Colonic mucosa (tissue), 4 donors: ENCODE data around the gene RCAN1. TPM values are rescaled to one million over a fixed set of nuclear protein-coding genes. Genes with fewer than 3 reads are reported as not detected.

Experiments
- DNase-seq: peaks from one replicate; pipeline ENCODE4 v3.0.0-alpha.2; 2020
- H3K27ac ChIP-seq: fragments of 200-600 bp; one replicate; pipeline ENCODE4 v1.8.0; 2021
- H3K27me3 ChIP-seq: fragments of 200-600 bp; one replicate; pipeline ENCODE4 v1.8.0; 2021
- H3K36me3 ChIP-seq: fragments of 200-600 bp; one replicate; pipeline ENCODE4 v1.8.0; 2021
- H3K4me1 ChIP-seq: fragments of 200-600 bp; one replicate; pipeline ENCODE4 v1.8.0; 2021; ENCODE audit warnings: mild to moderate bottlenecking
- H3K4me3 ChIP-seq: fragments of 200-600 bp; one replicate; pipeline ENCODE4 v1.8.0; 2021
- H3K9ac ChIP-seq, 2 donors: one replicate each; pipeline ENCODE4 v1.7.0; 2013; ENCODE audit warnings: control low read depth in 2 of 2, low read depth in 2 of 2, low read length in 2 of 2
- H3K9me3 ChIP-seq: fragments of 200-600 bp; one replicate; pipeline ENCODE4 v1.8.0; 2021
- CTCF ChIP-seq: fragments of 200-600 bp; IDR thresholded peaks from one replicate; pipeline ENCODE4 v1.8.0; 2022; ENCODE audit warnings: antibody characterized with exemption, mild to moderate bottlenecking
- intact Hi-C: fragments of 100-400 bp; cut with DNase I; formaldehyde crosslinking; loops from one replicate; pipeline ENCODE4 v1.14.1; 2022
- total RNA-seq, 2 donors: library from RNA; stranded (reverse); fragmentation: NEBNext Ultra II Directional in 1 of 2; extraction: Animal tissue kit (Norgen Biotek cat#: 25700) in 1 of 2; gene quantifications; one replicate each; pipeline ENCODE4 v1.2.1, GENCODE V29; 2021
- donor health status: healthy.
- donor health status: DM: no; HTN: no; CAD: no.
- donor health status: DM: no; HTN: no; CAD: no.

RCAN1 gene
- total RNA-seq, 2 donors from 2014 or later: 38.0 to 68.7 TPM

GRCh38 chr21:34550182-34550799 lies 64.6 kb downstream of the RCAN1 start:
- Histone ChIP-seq H3K27me3 (no peaks in the 10 kb centered on the region), H3K9ac (no peak overlapping the region), H3K36me3 (no peaks in the 10 kb centered on the region), H3K4me1 (no peaks in the 10 kb centered on the region), H3K27ac (no peak overlapping the region), H3K4me3 (no peak overlapping the region), H3K9me3 (no peaks in the 10 kb centered on the region)
- intact Hi-C loops: no loop called here
- DNase-seq: no peak
- TF ChIP-seq CTCF: no peak

- no peak for DNase-seq
Measured at GRCh38 chr21:34548781-34549376, 66.0 kb downstream of the RCAN1 start.

GRCh38 chr21:34546542-34546941 lies 68.4 kb downstream of the RCAN1 start:
- TF ChIP-seq CTCF: no peak
- H3K27me3 ChIP-seq: no peaks in the 10 kb centered on the region
- H3K9me3 ChIP-seq: no peaks in the 10 kb centered on the region
- H3K4me1 ChIP-seq: peaks cover 10% of the 10 kb centered on the region
- DNase-seq: no peak
- no peaks in the 10 kb centered on the region for H3K36me3 ChIP-seq
- intact Hi-C loops: no loop called here
- H3K27ac ChIP-seq: peak overlapping the region; percentile 10
- no peak overlapping the region for H3K9ac ChIP-seq
- H3K4me3 ChIP-seq: no peak overlapping the region

More at GRCh38 chr21:34548781-34549376, 66.0 kb downstream of the RCAN1 start:
- Histone ChIP-seq H3K9me3 (no peaks in the 10 kb centered on the region), H3K4me3 (no peak overlapping the region), H3K9ac (no peak overlapping the region), H3K36me3 (no peaks in the 10 kb centered on the region), H3K27ac (no peak overlapping the region), H3K27me3 (no peaks in the 10 kb centered on the region), H3K4me1 (peaks cover 5% of the 10 kb centered on the region)
- TF ChIP-seq CTCF: no peak
- intact Hi-C loops: no loop called here

GRCh38 chr21:34545079-34545884 lies 69.6 kb downstream of the RCAN1 start:
- H3K4me3 ChIP-seq: no peak overlapping the region
- TF ChIP-seq CTCF: no peak
- H3K4me1 ChIP-seq: peaks cover 10% of the 10 kb centered on the region
- no peaks in the 10 kb centered on the region for H3K9me3 ChIP-seq
- H3K9ac ChIP-seq: peak overlapping the region; percentile 54 to 68
- H3K27me3 ChIP-seq: no peaks in the 10 kb centered on the region
- peak overlapping the region; percentile 77 for H3K27ac ChIP-seq
- H3K36me3 ChIP-seq: no peaks in the 10 kb centered on the region
- intact Hi-C loops: no loop called here
- peak; percentile 49 for DNase-seq

- Histone ChIP-seq H3K27ac (peak overlapping the region; percentile 77), H3K9ac (peak overlapping the region in 1 of 2 donors; percentile 41), H3K4me1 (peaks cover 10% of the 10 kb centered on the region), H3K27me3 (no peaks in the 10 kb centered on the region), H3K36me3 (no peaks in the 10 kb centered on the region), H3K4me3 (no peak overlapping the region), H3K9me3 (no peaks in the 10 kb centered on the region)
- DNase-seq: peak; percentile 88
- intact Hi-C loops: no loop called here
- TF ChIP-seq CTCF: peak; percentile 52
Measured at GRCh38 chr21:34544032-34544496, 70.8 kb downstream of the RCAN1 start.
